HG03066 (cell line): ENCODE data around the gene TARBP1.

Experiments
- ATAC-seq: cut with Tn5 transposase; IDR thresholded peaks from one replicate; pipeline ENCODE4 v1.9.1; 2021; ENCODE audit warnings: low read depth; ENCODE audit not compliant: unreplicated experiment

Gene TARBP1

GRCh38 chr1:234488054-234489006, 9.4 kb upstream of the TARBP1 start:
- peak; percentile 43 for ATAC-seq

GRCh38 chr1:234486858-234487840, 8.2 kb upstream of the TARBP1 start:
- peak; percentile 48 for ATAC-seq

GRCh38 chr1:234484991-234485739, 6.2 kb upstream of the TARBP1 start:
- no peak for ATAC-seq

- no peak for ATAC-seq
Observed at GRCh38 chr1:234484218-234484617, 5.2 kb upstream of the TARBP1 start.

- ATAC-seq, result no peak
Observed at GRCh38 chr1:234481771-234482170, 2.8 kb upstream of the TARBP1 start.

- ATAC-seq, result no peak
Observed at GRCh38 chr1:234479866-234480265, 887 bp upstream of the TARBP1 start.

GRCh38 chr1:234479310-234479559, 256 bp upstream of the TARBP1 start:
- no peak for ATAC-seq

- peak; percentile 55 for ATAC-seq
Observed at GRCh38 chr1:234478152-234478480, 863 bp downstream of the TARBP1 start.

GRCh38 chr1:234477386-234478151, 1.4 kb downstream of the TARBP1 start:
- ATAC-seq, result no peak

GRCh38 chr1:234476172-234476571, 2.8 kb downstream of the TARBP1 start:
- ATAC-seq, result no peak

- ATAC-seq, result no peak
Observed at GRCh38 chr1:234475167-234475793, 3.7 kb downstream of the TARBP1 start.

- no peak for ATAC-seq
Observed at GRCh38 chr1:234474375-234474774, 4.6 kb downstream of the TARBP1 start.

- ATAC-seq, result no peak
Observed at GRCh38 chr1:234473118-234473517, 5.9 kb downstream of the TARBP1 start.

- no peak for ATAC-seq
Observed at GRCh38 chr1:234469376-234469775, 9.6 kb downstream of the TARBP1 start.

- ATAC-seq, result no peak
Observed at GRCh38 chr1:234468580-234468979, 10.4 kb downstream of the TARBP1 start.

GRCh38 chr1:234467821-234468220, 11.2 kb downstream of the TARBP1 start:
- ATAC-seq, result no peak

GRCh38 chr1:234466945-234467344, 12.0 kb downstream of the TARBP1 start:
- ATAC-seq, result no peak

GRCh38 chr1:234463749-234464148, 15.2 kb downstream of the TARBP1 start:
- ATAC-seq, result no peak

- no peak for ATAC-seq
Observed at GRCh38 chr1:234460652-234461051, 18.3 kb downstream of the TARBP1 start.
